Omental fat pad (tissue), 4 donors: ENCODE measurements around the gene MICAL2. TPM values are rescaled to one million over a fixed set of nuclear protein-coding genes. Genes with fewer than 3 reads are reported as not detected.

Experiments used
- ATAC-seq: fragments of 150-250 bp; one replicate; pipeline ENCODE4 v1.9.1; 2016; ENCODE audit warnings: mild to moderate bottlenecking, moderate library complexity; ENCODE audit not compliant: low FRiP score
- DNase-seq: peaks from one replicate; pipeline ENCODE4 v3.0.0-alpha.2; 2019; ENCODE audit warnings: low spot score
- total RNA-seq, 4 donors: library from RNA; depleted of rRNA; stranded (reverse); fragments of >200 nt; gene quantifications; one replicate each; pipeline ENCODE4 v1.1.0, GENCODE V29; 2016
- TF ChIP-seq, protein P1 (sequence below), 3 donors: fragments of 450-650 bp; IDR thresholded peaks; one replicate each; pipeline ENCODE4 v1.5.1; 2016 to 2017; ENCODE audit warnings: antibody characterized with exemption in 3 of 3, mild to moderate bottlenecking in 3 of 3, moderate library complexity in 2 of 3

The MICAL2 gene
- total RNA-seq, 4 donors from 2014 or later, result 34.3 to 143 (median 57.0) TPM

- ATAC-seq (no peak), DNase-seq (no peak)
- TF ChIP-seq, protein P1, sequence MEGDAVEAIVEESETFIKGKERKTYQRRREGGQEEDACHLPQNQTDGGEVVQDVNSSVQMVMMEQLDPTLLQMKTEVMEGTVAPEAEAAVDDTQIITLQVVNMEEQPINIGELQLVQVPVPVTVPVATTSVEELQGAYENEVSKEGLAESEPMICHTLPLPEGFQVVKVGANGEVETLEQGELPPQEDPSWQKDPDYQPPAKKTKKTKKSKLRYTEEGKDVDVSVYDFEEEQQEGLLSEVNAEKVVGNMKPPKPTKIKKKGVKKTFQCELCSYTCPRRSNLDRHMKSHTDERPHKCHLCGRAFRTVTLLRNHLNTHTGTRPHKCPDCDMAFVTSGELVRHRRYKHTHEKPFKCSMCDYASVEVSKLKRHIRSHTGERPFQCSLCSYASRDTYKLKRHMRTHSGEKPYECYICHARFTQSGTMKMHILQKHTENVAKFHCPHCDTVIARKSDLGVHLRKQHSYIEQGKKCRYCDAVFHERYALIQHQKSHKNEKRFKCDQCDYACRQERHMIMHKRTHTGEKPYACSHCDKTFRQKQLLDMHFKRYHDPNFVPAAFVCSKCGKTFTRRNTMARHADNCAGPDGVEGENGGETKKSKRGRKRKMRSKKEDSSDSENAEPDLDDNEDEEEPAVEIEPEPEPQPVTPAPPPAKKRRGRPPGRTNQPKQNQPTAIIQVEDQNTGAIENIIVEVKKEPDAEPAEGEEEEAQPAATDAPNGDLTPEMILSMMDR (IDR thresholded peaks at IDR 0.05), result no peak
Measured at GRCh38 chr11:12284316-12285050, 174.1 kb downstream of the MICAL2 start.

- no peak for ATAC-seq
- TF ChIP-seq, protein P1 (IDR thresholded peaks at IDR 0.05), result no peak
- no peak for DNase-seq
Measured at GRCh38 chr11:12285106-12285505, 174.7 kb downstream of the MICAL2 start.

GRCh38 chr11:12285811-12286222 lies 175.4 kb downstream of the MICAL2 start:
- TF ChIP-seq, protein P1 (IDR thresholded peaks at IDR 0.05), result no peak
- ATAC-seq (no peak), DNase-seq (no peak)

DNA sequence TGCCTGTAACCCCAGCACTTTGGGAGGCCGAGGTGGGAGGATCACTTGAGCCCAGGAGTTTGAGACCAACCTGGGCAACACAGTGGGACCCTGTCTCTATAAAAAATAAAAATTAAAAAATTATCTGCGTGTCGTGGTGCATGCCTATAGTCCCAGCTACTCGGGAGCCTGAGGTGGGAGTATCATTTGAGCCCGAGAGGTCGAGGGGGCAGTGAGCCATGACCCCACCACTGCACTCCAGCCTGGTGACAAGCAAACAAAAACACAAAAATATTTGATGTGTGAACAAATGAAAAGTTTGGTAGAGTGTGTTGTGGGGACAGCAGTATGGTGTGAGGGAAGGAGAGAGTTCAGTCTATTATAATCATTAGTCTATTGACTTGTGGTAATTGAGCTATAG lies 176.2 kb downstream of the MICAL2 start:
- DNase-seq (no peak), ATAC-seq (no peak)
- TF ChIP-seq, protein P1 (IDR thresholded peaks at IDR 0.05), result no peak

GRCh38 chr11:12287009-12287373 lies 176.6 kb downstream of the MICAL2 start:
- TF ChIP-seq, protein P1 (IDR thresholded peaks at IDR 0.05), result no peak
- DNase-seq (no peak), ATAC-seq (peak; percentile 46)

DNA sequence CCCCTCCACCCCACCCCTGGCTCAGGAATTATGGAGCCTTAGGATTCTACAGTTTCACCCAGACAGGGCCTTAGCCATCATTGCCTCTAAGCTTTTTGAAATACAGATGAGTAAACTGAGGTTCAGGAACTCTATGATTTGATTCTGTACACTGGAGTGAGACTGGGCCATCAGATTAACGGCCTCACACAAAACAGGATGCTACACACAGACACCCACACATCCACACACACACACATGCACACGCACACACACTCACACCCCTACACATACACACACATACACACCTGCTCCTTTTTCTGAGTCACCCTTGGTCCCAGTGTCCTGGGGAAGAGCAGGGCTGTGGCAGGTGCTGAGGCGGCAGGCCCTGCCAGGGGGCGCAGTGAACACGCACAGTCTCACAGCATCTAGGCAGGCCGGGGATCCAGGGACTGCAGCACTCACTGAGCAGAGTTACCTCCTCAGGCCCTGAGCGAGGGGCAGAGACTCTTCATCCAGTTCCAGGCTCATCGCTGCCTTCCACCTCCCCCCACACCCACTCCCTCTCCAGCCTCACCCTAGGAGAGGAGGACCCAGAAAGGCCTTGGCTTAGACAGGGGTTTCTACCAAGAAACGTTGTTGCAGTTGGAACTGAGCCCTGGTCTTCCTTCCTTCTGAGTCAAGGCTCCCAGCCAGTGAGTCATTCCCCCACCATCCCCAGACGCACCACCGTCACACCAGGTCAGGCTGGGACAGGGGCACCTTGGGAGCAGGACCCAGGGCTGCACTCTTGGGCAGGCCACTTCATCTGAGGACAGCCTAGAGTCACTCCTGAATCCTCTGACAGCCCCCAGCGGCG lies 177.2 kb downstream of the MICAL2 start:
- TF ChIP-seq, protein P1 (IDR thresholded peaks at IDR 0.05), result no peak
- DNase-seq, result no peak
- peak; percentile 76 for ATAC-seq
